Measurements from ENCODE around the gene ST3GAL6. TPM values are rescaled to one million over a fixed set of nuclear protein-coding genes. Genes with fewer than 3 reads are reported as not detected.

The ST3GAL6 gene
- total RNA-seq, 2 experiments from 2014 or later, result 0.44 to 0.45 TPM

- Histone ChIP-seq H3K27ac (ENCODE audit: low read depth in 1 of 2, low read length in 2 of 2) (no peak overlapping the region), H3K4me1 (ENCODE audit: insufficient read depth, low read length) (no peaks in the 10 kb centered on the region), H3K36me3 (ENCODE audit: insufficient read depth, low read length) (no peaks in the 10 kb centered on the region), H3K4me3 (ENCODE audit: low read length) (no peak overlapping the region), H3K9me3 (ENCODE audit: control insufficient read depth in 1 of 2, insufficient read depth in 1 of 2, low read length in 2 of 2) (no peaks in the 10 kb centered on the region), H3K27me3 (ENCODE audit: control insufficient read depth in 1 of 2, insufficient read depth in 2 of 2, low read length in 2 of 2) (no peaks in the 10 kb centered on the region)
- H3K9me3 Mint-ChIP-seq, result no peaks in the 10 kb centered on the region
- H3K4me1 Mint-ChIP-seq (ENCODE audit: low read depth), result no peaks in the 10 kb centered on the region
- H3K4me3 Mint-ChIP-seq, result no peak overlapping the region
- H3K27ac Mint-ChIP-seq, result no peak overlapping the region
- CTCF ChIA-PET, result no interaction called here
- intact Hi-C loops (cut with DNase I, micrococcal nuclease), result no loop called here
- ATAC-seq (ENCODE audit: poor library complexity), result no peak
- POLR2A ChIA-PET, result no interaction called here
- H3K36me3 Mint-ChIP-seq (ENCODE audit: low read depth), result no peaks in the 10 kb centered on the region
- H3K27me3 Mint-ChIP-seq, result no peaks in the 10 kb centered on the region
- DNase-seq, result no peak
- TF ChIP-seq, protein P1, sequence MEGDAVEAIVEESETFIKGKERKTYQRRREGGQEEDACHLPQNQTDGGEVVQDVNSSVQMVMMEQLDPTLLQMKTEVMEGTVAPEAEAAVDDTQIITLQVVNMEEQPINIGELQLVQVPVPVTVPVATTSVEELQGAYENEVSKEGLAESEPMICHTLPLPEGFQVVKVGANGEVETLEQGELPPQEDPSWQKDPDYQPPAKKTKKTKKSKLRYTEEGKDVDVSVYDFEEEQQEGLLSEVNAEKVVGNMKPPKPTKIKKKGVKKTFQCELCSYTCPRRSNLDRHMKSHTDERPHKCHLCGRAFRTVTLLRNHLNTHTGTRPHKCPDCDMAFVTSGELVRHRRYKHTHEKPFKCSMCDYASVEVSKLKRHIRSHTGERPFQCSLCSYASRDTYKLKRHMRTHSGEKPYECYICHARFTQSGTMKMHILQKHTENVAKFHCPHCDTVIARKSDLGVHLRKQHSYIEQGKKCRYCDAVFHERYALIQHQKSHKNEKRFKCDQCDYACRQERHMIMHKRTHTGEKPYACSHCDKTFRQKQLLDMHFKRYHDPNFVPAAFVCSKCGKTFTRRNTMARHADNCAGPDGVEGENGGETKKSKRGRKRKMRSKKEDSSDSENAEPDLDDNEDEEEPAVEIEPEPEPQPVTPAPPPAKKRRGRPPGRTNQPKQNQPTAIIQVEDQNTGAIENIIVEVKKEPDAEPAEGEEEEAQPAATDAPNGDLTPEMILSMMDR (IDR thresholded peaks at IDR 0.05), result no peak
Measured at GRCh38 chr3:98823791-98824190, 60.7 kb downstream of the ST3GAL6 start.

- H3K36me3 ChIP-seq (ENCODE audit: insufficient read depth, low read length), result no peaks in the 10 kb centered on the region
- ATAC-seq (ENCODE audit: poor library complexity), result no peak
- Mint-ChIP-seq H3K4me1 (ENCODE audit: low read depth) (no peaks in the 10 kb centered on the region), H3K4me3 (no peak overlapping the region), H3K27me3 (no peaks in the 10 kb centered on the region), H3K27ac (no peak overlapping the region), H3K9me3 (no peaks in the 10 kb centered on the region), H3K36me3 (ENCODE audit: low read depth) (no peaks in the 10 kb centered on the region)
- no peaks in the 10 kb centered on the region for H3K27me3 ChIP-seq (ENCODE audit: control insufficient read depth in 1 of 2, insufficient read depth in 2 of 2, low read length in 2 of 2)
- DNase-seq, result no peak
- TF ChIP-seq, protein P1 (IDR thresholded peaks at IDR 0.05), result no peak
- ChIA-PET CTCF (no interaction called here), POLR2A (no interaction called here)
- no peak overlapping the region for H3K4me3 ChIP-seq (ENCODE audit: low read length)
- no peak overlapping the region for H3K27ac ChIP-seq (ENCODE audit: low read depth in 1 of 2, low read length in 2 of 2)
- H3K4me1 ChIP-seq (ENCODE audit: insufficient read depth, low read length), result no peaks in the 10 kb centered on the region
- H3K9me3 ChIP-seq (ENCODE audit: control insufficient read depth in 1 of 2, insufficient read depth in 1 of 2, low read length in 2 of 2), result no peaks in the 10 kb centered on the region
- intact Hi-C loops (cut with DNase I, micrococcal nuclease), result no loop called here
Measured at GRCh38 chr3:98824256-98824655, 61.1 kb downstream of the ST3GAL6 start.

DNA sequence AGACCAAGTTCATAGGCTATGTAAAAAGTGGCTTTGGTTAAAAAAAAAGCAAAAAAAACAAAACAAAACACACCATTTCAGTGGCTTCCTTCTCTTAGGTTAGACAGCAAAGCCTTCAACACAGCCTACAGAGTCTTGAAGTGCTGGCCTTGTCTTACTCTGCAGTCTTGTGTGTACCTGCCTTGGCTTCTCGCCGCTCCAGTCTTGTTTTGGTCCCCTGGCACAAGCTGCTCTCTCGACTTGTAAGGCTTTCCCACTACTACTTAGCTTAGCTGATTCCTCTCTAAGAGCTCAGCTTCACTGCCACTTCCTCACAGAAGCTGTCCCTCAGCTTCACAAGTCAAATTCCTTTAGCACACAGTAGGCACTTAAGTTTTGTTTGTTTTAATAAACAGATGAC is 63.0 kb downstream of the ST3GAL6 start:
- H3K27ac ChIP-seq (ENCODE audit: low read depth in 1 of 2, low read length in 2 of 2), result no peak overlapping the region

More for the DNA sequence above, 63.0 kb downstream of the ST3GAL6 start:
- peaks cover 5% of the 10 kb centered on the region for H3K9me3 Mint-ChIP-seq
- TF ChIP-seq, protein P1 (IDR thresholded peaks at IDR 0.05), result no peak
- H3K9me3 ChIP-seq (ENCODE audit: control insufficient read depth in 1 of 2, insufficient read depth in 1 of 2, low read length in 2 of 2), result no peaks in the 10 kb centered on the region
- no peaks in the 10 kb centered on the region for H3K4me1 ChIP-seq (ENCODE audit: insufficient read depth, low read length)
- H3K4me3 Mint-ChIP-seq, result no peak overlapping the region
- no peaks in the 10 kb centered on the region for H3K27me3 Mint-ChIP-seq
- ATAC-seq (ENCODE audit: poor library complexity), result no peak
- POLR2A ChIA-PET, result no interaction called here
- H3K27ac Mint-ChIP-seq, result no peak overlapping the region
- no peaks in the 10 kb centered on the region for H3K4me1 Mint-ChIP-seq (ENCODE audit: low read depth)
- CTCF ChIA-PET, result no interaction called here
- no peak overlapping the region for H3K4me3 ChIP-seq (ENCODE audit: low read length)
- no peaks in the 10 kb centered on the region for H3K27me3 ChIP-seq (ENCODE audit: control insufficient read depth in 1 of 2, insufficient read depth in 2 of 2, low read length in 2 of 2)
- H3K36me3 Mint-ChIP-seq (ENCODE audit: low read depth), result no peaks in the 10 kb centered on the region
- H3K36me3 ChIP-seq (ENCODE audit: insufficient read depth, low read length), result no peaks in the 10 kb centered on the region
- intact Hi-C loops (cut with DNase I, micrococcal nuclease), result no loop called here
- no peak for DNase-seq

All from CD4-positive, alpha-beta T cell (primary cell).